BLaER1 (cell line): Measurements from ENCODE around the gene TOR1A.

Experiments used
- H3K27ac ChIP-seq: shearing (Covaris generic); formaldehyde crosslinking; 2 replicates; pipeline ENCODE4 v1.8.1; 2022
- H3K27me3 ChIP-seq: shearing (Covaris generic); formaldehyde crosslinking; 2 replicates; pipeline ENCODE4 v1.8.1; 2022
- H3K36me3 ChIP-seq: shearing (Covaris generic); formaldehyde crosslinking; 2 replicates; pipeline ENCODE4 v1.8.1; 2022
- H3K4me1 ChIP-seq: shearing (Covaris generic); formaldehyde crosslinking; 2 replicates; pipeline ENCODE4 v1.8.1; 2022
- H3K4me2 ChIP-seq: shearing (Covaris generic); formaldehyde crosslinking; 2 replicates; pipeline ENCODE4 v1.8.1; 2022
- H3K4me3 ChIP-seq: shearing (Covaris generic); formaldehyde crosslinking; 2 replicates; pipeline ENCODE4 v1.8.1; 2022
- H3K9ac ChIP-seq: shearing (Covaris generic); formaldehyde crosslinking; 2 replicates; pipeline ENCODE4 v1.8.1; 2022
- H3K9me3 ChIP-seq: shearing (Covaris generic); formaldehyde crosslinking; 2 replicates; pipeline ENCODE4 v1.8.1; 2022
- H4K20me1 ChIP-seq: shearing (Covaris generic); formaldehyde crosslinking; 2 replicates; pipeline ENCODE4 v1.8.1; 2022
- Cebpa-rat ChIP-seq: shearing (Covaris generic); IDR thresholded peaks from 2 replicates; pipeline ENCODE4 v1.8.1; 2022

The TOR1A gene

DNA sequence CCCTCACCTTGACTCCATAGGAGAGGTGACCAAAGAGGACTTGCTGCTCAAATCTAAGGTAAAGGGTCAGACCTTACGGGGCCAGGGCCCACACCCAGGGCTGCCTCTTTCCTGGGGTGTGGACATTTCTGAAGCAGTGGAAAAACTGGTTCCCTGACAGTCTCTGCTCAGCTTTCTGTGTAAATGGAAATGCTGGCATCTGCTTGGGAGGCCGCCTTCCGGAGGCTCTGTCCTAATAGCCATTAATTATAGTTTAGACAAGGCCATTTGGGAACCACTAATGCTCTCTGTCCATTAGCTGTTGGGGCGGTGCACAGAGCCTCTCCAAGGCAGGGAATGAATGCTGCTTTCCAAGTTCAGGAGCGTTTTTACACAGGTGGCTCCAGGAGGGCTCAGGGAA, 28.6 kb upstream of the TOR1A start:
- Histone ChIP-seq H3K27ac (no peak overlapping the region), H3K9me3 (no peaks in the 10 kb centered on the region), H3K9ac (no peak overlapping the region), H3K4me2 (no peak overlapping the region), H4K20me1 (peaks cover 17% of the 10 kb centered on the region), H3K27me3 (no peaks in the 10 kb centered on the region), H3K36me3 (peaks cover 82% of the 10 kb centered on the region), H3K4me1 (peaks cover 29% of the 10 kb centered on the region), H3K4me3 (no peak overlapping the region)
- TF ChIP-seq Cebpa-rat, result no peak

DNA sequence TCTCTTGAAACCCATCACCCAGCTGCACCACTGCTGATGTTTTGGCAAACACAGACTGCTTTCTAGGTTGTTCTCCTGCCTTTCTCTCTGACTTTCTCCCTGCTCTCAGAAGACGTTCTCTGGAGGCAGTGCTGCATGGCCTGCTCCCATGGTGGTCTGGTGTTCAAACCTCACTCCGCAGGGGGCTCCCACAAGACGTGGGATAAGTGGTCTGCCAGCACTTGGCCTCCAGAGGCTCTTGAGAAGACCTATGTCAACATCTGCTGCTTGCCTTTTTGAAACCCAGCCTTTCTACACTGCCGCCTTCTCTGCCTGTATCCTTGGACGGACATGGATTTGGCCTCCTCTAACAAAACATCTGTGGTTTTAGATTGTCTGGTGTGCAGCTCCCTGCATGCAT, 27.9 kb upstream of the TOR1A start:
- no peaks in the 10 kb centered on the region for H3K9me3 ChIP-seq
- no peak for TF ChIP-seq Cebpa-rat
- no peaks in the 10 kb centered on the region for H3K27me3 ChIP-seq
- peaks cover 75% of the 10 kb centered on the region for H3K36me3 ChIP-seq
- no peak overlapping the region for H3K4me3 ChIP-seq
- H3K27ac ChIP-seq, result no peak overlapping the region
- peaks cover 29% of the 10 kb centered on the region for H3K4me1 ChIP-seq
- no peak overlapping the region for H3K9ac ChIP-seq
- H3K4me2 ChIP-seq, result no peak overlapping the region
- H4K20me1 ChIP-seq, result peaks cover 17% of the 10 kb centered on the region

- Histone ChIP-seq H3K9ac (no peak overlapping the region), H3K4me1 (peaks cover 29% of the 10 kb centered on the region), H3K4me3 (no peak overlapping the region), H3K9me3 (no peaks in the 10 kb centered on the region), H3K36me3 (peaks cover 68% of the 10 kb centered on the region), H3K4me2 (peak overlapping the region; percentile 18; the same call in 1 of the 2 replicates), H4K20me1 (peaks cover 17% of the 10 kb centered on the region), H3K27me3 (no peaks in the 10 kb centered on the region), H3K27ac (no peak overlapping the region)
- no peak for TF ChIP-seq Cebpa-rat
These were observed 27.1 kb upstream of the TOR1A start for GRCh38 chr9:129850821-129851550.

DNA sequence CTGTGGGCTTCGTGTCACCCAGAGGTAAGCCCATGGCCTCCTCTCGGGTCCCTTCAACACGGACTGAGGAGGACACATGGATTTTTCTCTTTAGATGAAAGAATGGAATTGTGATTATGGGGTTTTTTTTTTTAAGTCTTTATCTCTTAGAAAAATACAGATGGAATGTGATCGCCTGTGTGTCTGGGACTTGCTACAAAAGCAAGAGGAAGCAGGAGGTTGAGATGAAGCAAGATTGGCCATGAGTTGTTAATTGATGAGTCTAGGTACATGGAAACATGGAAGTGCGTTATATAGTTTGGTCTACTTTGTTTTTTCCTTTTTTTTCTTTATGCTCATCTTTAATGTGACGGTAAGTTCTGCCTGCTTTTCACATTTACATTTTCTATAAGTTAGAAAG, 26.0 kb upstream of the TOR1A start:
- Histone ChIP-seq H3K9ac (no peak overlapping the region), H3K27ac (no peak overlapping the region), H3K4me3 (no peak overlapping the region), H3K36me3 (peaks cover 58% of the 10 kb centered on the region), H3K4me2 (no peak overlapping the region), H3K27me3 (no peaks in the 10 kb centered on the region), H3K4me1 (peaks cover 34% of the 10 kb centered on the region), H3K9me3 (no peaks in the 10 kb centered on the region), H4K20me1 (peaks cover 17% of the 10 kb centered on the region)
- TF ChIP-seq Cebpa-rat, result no peak

DNA sequence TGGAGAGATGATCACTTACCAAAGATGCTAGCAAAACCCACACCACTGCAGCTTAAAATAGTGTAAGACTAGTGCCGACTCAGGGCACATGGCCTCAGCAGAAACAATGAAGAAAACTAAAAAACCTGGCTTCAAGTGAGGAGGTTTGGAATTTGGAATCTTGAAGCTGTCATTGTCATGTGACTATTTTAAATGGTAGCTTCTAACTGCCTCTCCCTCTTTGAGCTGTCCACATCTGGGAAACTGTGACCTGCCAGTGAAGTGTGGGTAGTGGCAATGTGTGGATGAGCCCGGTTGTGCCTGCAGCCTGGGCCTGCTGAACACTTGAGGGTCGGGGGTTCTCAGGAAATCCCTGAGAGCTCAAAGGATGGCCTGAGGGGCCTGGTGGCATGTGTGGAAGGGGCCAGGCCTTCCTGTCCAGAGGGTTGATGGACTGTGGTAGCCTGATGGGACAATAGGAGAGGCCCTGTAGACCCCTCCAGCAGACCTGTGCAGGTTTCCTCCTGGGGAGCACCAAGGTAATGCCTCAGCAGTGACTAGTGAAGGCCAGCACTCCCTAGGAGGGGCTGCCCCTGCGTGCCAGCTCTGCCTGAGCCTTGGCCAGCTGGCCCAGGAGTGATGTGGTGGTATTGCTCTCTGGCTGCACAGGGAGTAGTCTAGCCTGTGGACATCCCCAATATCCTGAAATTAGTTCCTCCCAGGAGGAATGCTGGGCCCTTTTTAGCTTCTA, 24.9 kb upstream of the TOR1A start:
- no peak for TF ChIP-seq Cebpa-rat
- H3K4me3 ChIP-seq, result no peak overlapping the region
- no peaks in the 10 kb centered on the region for H3K27me3 ChIP-seq
- H4K20me1 ChIP-seq, result peaks cover 17% of the 10 kb centered on the region
- no peak overlapping the region; the same call in 1 of the 2 replicates for H3K4me2 ChIP-seq
- H3K36me3 ChIP-seq, result peaks cover 48% of the 10 kb centered on the region
- no peaks in the 10 kb centered on the region for H3K9me3 ChIP-seq
- 0 out of 2 replicates have a peak overlapping the region, but pooled peaks have one; percentile 6 for H3K27ac ChIP-seq
- 0 out of 2 replicates have a peak overlapping the region, but pooled peaks have one; percentile 16 for H3K9ac ChIP-seq
- H3K4me1 ChIP-seq, result peaks cover 36% of the 10 kb centered on the region

GRCh38 chr9:129845373-129845772, 21.4 kb upstream of the TOR1A start:
- Histone ChIP-seq H3K36me3 (peaks cover 25% of the 10 kb centered on the region), H3K4me1 (peaks cover 28% of the 10 kb centered on the region), H3K9me3 (no peaks in the 10 kb centered on the region), H3K4me2 (no peak overlapping the region), H4K20me1 (peaks cover 33% of the 10 kb centered on the region), H3K27me3 (no peaks in the 10 kb centered on the region), H3K27ac (no peak overlapping the region), H3K4me3 (no peak overlapping the region), H3K9ac (no peak overlapping the region)
- TF ChIP-seq Cebpa-rat, result no peak

DNA sequence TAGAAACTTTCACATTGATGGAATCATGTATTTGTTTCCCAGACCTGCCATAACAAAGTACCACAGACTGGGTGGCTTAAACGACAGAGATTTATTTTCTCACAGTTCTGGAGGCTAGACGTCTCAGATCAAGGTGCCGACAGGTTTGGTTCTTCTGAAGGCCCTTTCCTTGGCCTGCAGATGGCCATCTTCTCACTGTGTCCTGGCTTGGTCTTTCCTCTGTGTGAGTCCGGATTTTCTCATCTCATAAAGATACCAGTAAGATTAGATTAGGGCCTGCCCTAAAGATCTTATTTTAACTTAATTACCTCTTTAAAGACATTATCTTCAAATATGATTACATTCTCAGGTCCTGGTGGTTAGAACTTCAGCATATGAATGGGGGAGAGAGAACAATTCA, 17.1 kb upstream of the TOR1A start:
- no peak overlapping the region for H3K4me3 ChIP-seq
- H3K27me3 ChIP-seq, result no peaks in the 10 kb centered on the region
- no peak overlapping the region for H3K27ac ChIP-seq

GRCh38 chr9:129840034-129840433, 16.1 kb upstream of the TOR1A start:
- H3K9me3 ChIP-seq, result no peaks in the 10 kb centered on the region
- H4K20me1 ChIP-seq, result peaks cover 60% of the 10 kb centered on the region
- no peak for TF ChIP-seq Cebpa-rat
- H3K9ac ChIP-seq, result peak overlapping the region; percentile 32; the same call in 1 of the 2 replicates
- 0 out of 2 replicates have a peak, but pooled peaks cover 8% of the 10 kb centered on the region for H3K36me3 ChIP-seq
- H3K27ac ChIP-seq, result no peak overlapping the region; the same call in 1 of the 2 replicates
- H3K4me1 ChIP-seq, result peaks cover 40% of the 10 kb centered on the region
- H3K4me3 ChIP-seq, result no peak overlapping the region
- no peaks in the 10 kb centered on the region for H3K27me3 ChIP-seq
- H3K4me2 ChIP-seq, result peak overlapping the region; percentile 83

More for the DNA sequence above, 17.1 kb upstream of the TOR1A start:
- no peak for TF ChIP-seq Cebpa-rat
- Histone ChIP-seq H3K9me3 (no peaks in the 10 kb centered on the region), H4K20me1 (peaks cover 60% of the 10 kb centered on the region), H3K4me2 (no peak overlapping the region), H3K36me3 (0 out of 2 replicates have a peak, but pooled peaks cover 8% of the 10 kb centered on the region), H3K4me1 (peaks cover 41% of the 10 kb centered on the region), H3K9ac (no peak overlapping the region)

- no peak for TF ChIP-seq Cebpa-rat
- Histone ChIP-seq H3K9me3 (no peaks in the 10 kb centered on the region), H3K4me1 (peaks cover 36% of the 10 kb centered on the region), H3K27ac (peak overlapping the region; percentile 43), H3K27me3 (no peaks in the 10 kb centered on the region), H3K4me3 (no peak overlapping the region), H3K4me2 (peak overlapping the region; percentile 83), H3K36me3 (0 out of 2 replicates have a peak, but pooled peaks cover 8% of the 10 kb centered on the region), H4K20me1 (peaks cover 63% of the 10 kb centered on the region), H3K9ac (peak overlapping the region; percentile 32; the same call in 1 of the 2 replicates)
These were observed 15.5 kb upstream of the TOR1A start for GRCh38 chr9:129839324-129840023.
